Liver (tissue), 9 donors: ENCODE data around the gene PIP5K1C. TPM values are rescaled to one million over a fixed set of nuclear protein-coding genes. Genes with fewer than 3 reads are reported as not detected.

Experiments used
- DNase-seq: peaks from one replicate; pipeline ENCODE4 v3.0.0-alpha.2; 2017; ENCODE audit warnings: low spot score
- H3K27ac ChIP-seq, 2 donors: one replicate each; pipeline ENCODE4 v1.7.0; 2013; ENCODE audit warnings: inconsistent platforms in 2 of 2, low read length in 2 of 2, control low read depth in 1 of 2, low read depth in 1 of 2, mild to moderate bottlenecking in 1 of 2
- H3K27me3 ChIP-seq, 4 donors: one replicate each; pipeline versions ENCODE4 v1.6.1 to v1.7.0; 2013; ENCODE audit warnings: low read length in 3 of 4, inconsistent platforms in 1 of 4, mild to moderate bottlenecking in 1 of 4, moderate library complexity in 1 of 4; ENCODE audit not compliant: control insufficient read depth in 4 of 4, insufficient read depth in 4 of 4
- H3K36me3 ChIP-seq, 4 donors: one replicate each; pipeline versions ENCODE4 v1.6.1 to v1.7.0; 2013; ENCODE audit warnings: low read length in 3 of 4, mild to moderate bottlenecking in 3 of 4, low read depth in 1 of 4, moderate library complexity in 1 of 4; ENCODE audit not compliant: control insufficient read depth in 4 of 4, insufficient read depth in 3 of 4
- H3K4me1 ChIP-seq, 4 donors: one replicate each; pipeline versions ENCODE4 v1.6.1 to v1.7.0; 2013; ENCODE audit warnings: low read length in 3 of 4, mild to moderate bottlenecking in 3 of 4, moderate library complexity in 1 of 4; ENCODE audit not compliant: control insufficient read depth in 4 of 4, insufficient read depth in 4 of 4
- H3K4me3 ChIP-seq, 3 donors: one replicate each; pipeline versions ENCODE4 v1.6.1 to v1.7.0; 2013; ENCODE audit warnings: low read length in 3 of 3, control low read depth in 1 of 3, low read depth in 1 of 3, mild to moderate bottlenecking in 1 of 3
- H3K9ac ChIP-seq, 2 donors: one replicate each; pipeline ENCODE4 v1.7.0; 2013; ENCODE audit warnings: low read length in 2 of 2, mild to moderate bottlenecking in 2 of 2, moderate library complexity in 2 of 2, control low read depth in 1 of 2, low read depth in 1 of 2
- H3K9me3 ChIP-seq, 4 donors: one replicate each; pipeline versions ENCODE4 v1.6.1 to v1.7.0; 2013; ENCODE audit warnings: low read length in 3 of 4; ENCODE audit not compliant: control insufficient read depth in 4 of 4
- ATF3 ChIP-seq: IDR thresholded peaks from 2 replicates; pipeline ENCODE4 v1.6.1; 2016; ENCODE audit warnings: antibody characterized with exemption
- CTCF ChIP-seq: fragments of 150-350 bp; IDR thresholded peaks from 2 replicates; pipeline ENCODE4 v1.5.1; 2017; ENCODE audit warnings: improper control_type of control experiment, low read depth, low read length; ENCODE audit not compliant: missing input control
- EGR1 ChIP-seq, 2 donors: IDR thresholded peaks; 2 replicates each; pipeline ENCODE4 v1.6.1; 2016 to 2018; ENCODE audit warnings: antibody characterized with exemption in 2 of 2, low read depth in 2 of 2
- FOXA2 ChIP-seq: IDR thresholded peaks from 2 replicates; pipeline ENCODE4 v1.6.1; 2016; ENCODE audit warnings: antibody characterized with exemption
- GABPA ChIP-seq, 2 donors: IDR thresholded peaks in 1 of 2; conservative IDR thresholded peaks in 1 of 2; 2 replicates each; pipeline ENCODE4 v1.6.1; 2016; ENCODE audit warnings: antibody characterized with exemption in 2 of 2, mild to moderate bottlenecking in 1 of 2, moderate library complexity in 1 of 2
- HNF4A ChIP-seq, 2 donors: conservative IDR thresholded peaks; 2 replicates each; pipeline ENCODE4 v1.6.1; 2016; ENCODE audit warnings: antibody characterized with exemption in 2 of 2, mild to moderate bottlenecking in 2 of 2
- JUND ChIP-seq, 2 donors: IDR thresholded peaks; 2 replicates each; pipeline ENCODE4 v1.6.1; 2016; ENCODE audit warnings: antibody characterized with exemption in 2 of 2
- NR2F2 ChIP-seq: IDR thresholded peaks from 2 replicates; pipeline ENCODE4 v1.6.1; 2016; ENCODE audit warnings: antibody characterized with exemption
- RAD21 ChIP-seq, 2 donors: IDR thresholded peaks; 2 replicates each; pipeline ENCODE4 v1.6.1; 2016; ENCODE audit warnings: antibody characterized with exemption in 2 of 2, mild to moderate bottlenecking in 2 of 2
- REST ChIP-seq: IDR thresholded peaks from 2 replicates; pipeline ENCODE4 v1.6.1; 2016; ENCODE audit warnings: antibody characterized with exemption, mild to moderate bottlenecking
- RXRA ChIP-seq, 2 donors: IDR thresholded peaks; 2 replicates each; pipeline ENCODE4 v1.6.1; 2017 to 2018; ENCODE audit warnings: antibody characterized with exemption in 2 of 2, mild to moderate bottlenecking in 1 of 2
- SP1 ChIP-seq: IDR thresholded peaks from 2 replicates; pipeline ENCODE4 v1.6.1; 2018; ENCODE audit warnings: antibody characterized with exemption, mild to moderate bottlenecking
- TAF1 ChIP-seq: conservative IDR thresholded peaks from 2 replicates; pipeline ENCODE4 v1.6.1; 2016; ENCODE audit warnings: antibody characterized with exemption, mild to moderate bottlenecking
- YY1 ChIP-seq: IDR thresholded peaks from 2 replicates; pipeline ENCODE4 v1.6.1; 2016; ENCODE audit warnings: antibody characterized with exemption, mild to moderate bottlenecking
- ZBTB33 ChIP-seq: IDR thresholded peaks from 2 replicates; pipeline ENCODE4 v1.6.1; 2016; ENCODE audit warnings: antibody characterized with exemption
- WGBS: extraction: QIAGEN DNeasy Blood & Tissue Kit; methylation state at CpG from one replicate; pipeline ENCODE4 v1.1.7; 2013; 5-methylcytosine and 5-hydroxymethylcytosine counted together
- polyA plus RNA-seq, 2 donors: library from polyadenylated mRNA; stranded (reverse) in 1 of 2; unstranded in 1 of 2; fragments of 200-250 nt in 1 of 2; fragments of >200 nt in 1 of 2; fragmentation: Nextera tagmentation in 1 of 2; extraction: Ambion mirVana in 1 of 2; gene quantifications; one replicate each; pipeline versions ENCODE4 v1.2.1 to v1.2.3, GENCODE V29; 2013 to 2015
- total RNA-seq, 2 donors: library from RNA; depleted of rRNA; stranded (reverse); fragments of >200 nt; gene quantifications; one replicate each; pipeline ENCODE4 v1.2.3, GENCODE V29; 2014
- donor health status: healthy.
- donor health status: healthy.
- donor health status: healthy.
- donor health status: healthy.
- donor health status: healthy.

Gene PIP5K1C
- total and polyA plus RNA-seq, 4 donors: 1.8 to 7.4 (median 6.0) TPM

- H3K9ac ChIP-seq: no peak overlapping the region
- no peaks in the 10 kb centered on the region for H3K36me3 ChIP-seq
- no peak overlapping the region for H3K27ac ChIP-seq
- no peak for DNase-seq
- TF ChIP-seq JUND (IDR thresholded peaks at IDR 0.05) (no peak), YY1 (no peak), FOXA2 (no peak), GABPA (IDR thresholded peaks at IDR 0.05 in 1 of 2, conservative IDR thresholded peaks at IDR 0.05 in 1 of 2) (no peak), EGR1 (IDR thresholded peaks at IDR 0.05; ENCODE audit: low read depth in 2 of 2) (no peak), ATF3 (no peak), RAD21 (IDR thresholded peaks at IDR 0.05) (no peak), TAF1 (no peak), HNF4A (conservative IDR thresholded peaks at IDR 0.05) (no peak), SP1 (no peak), RXRA (IDR thresholded peaks at IDR 0.05) (no peak), ZBTB33 (no peak), NR2F2 (no peak), CTCF (no peak), REST (no peak)
- no peaks in the 10 kb centered on the region for H3K9me3 ChIP-seq
- H3K27me3 ChIP-seq: no peaks in the 10 kb centered on the region
- no peak overlapping the region for H3K4me3 ChIP-seq
- H3K4me1 ChIP-seq: peaks cover 3 to 15% (median 12%) of the 10 kb centered on the region in 4 donors
- WGBS: 28% methylated on average over 30 of the region's 30 CpGs
These were observed 22.3 kb upstream of the PIP5K1C start for GRCh38 chr19:3722443-3723109.
